Naive thymus-derived CD4-positive, alpha-beta T cell (primary cell): ENCODE measurements around the gene S100Z. TPM values are rescaled to one million over a fixed set of nuclear protein-coding genes. Genes with fewer than 3 reads are reported as not detected.

ENCODE experiments used
- ATAC-seq: fragments of 150-1000 bp; cut with Tn5 transposase; 2 replicates; pipeline ENCODE4 v1.10.0; 2021; ENCODE audit warnings: mild to moderate bottlenecking, moderate library complexity
- CTCF ChIA-PET: fragments of 350-600 bp; sonication (Branson Sonifier 250); formaldehyde crosslinking; loops from one replicate; lab custom pipeline; 2021; ENCODE audit warnings: antibody characterized with exemption; lab: Charles Lee
- POLR2A ChIA-PET: fragments of 350-600 bp; sonication (Branson Sonifier 250); formaldehyde crosslinking; loops from one replicate; lab custom pipeline; 2021; ENCODE audit warnings: antibody characterized with exemption, inconsistent platforms; lab: Charles Lee
- DNase-seq, 9 donors: peaks; one replicate each; pipeline versions ENCODE4 v3.0.0 to v3.0.0-alpha.2; 2020 to 2022; ENCODE audit warnings: mixed read lengths in 1 of 9
- H3K27ac ChIP-seq: one replicate; pipeline ENCODE4 v1.7.0; 2013; ENCODE audit warnings: mild to moderate bottlenecking, low read depth, low read length, moderate library complexity
- H3K27me3 ChIP-seq, 2 donors: one replicate each; pipeline ENCODE4 v1.7.0; 2013; ENCODE audit warnings: low read length in 2 of 2, mild to moderate bottlenecking in 2 of 2, moderate library complexity in 2 of 2; ENCODE audit not compliant: control insufficient read depth in 2 of 2, insufficient read depth in 2 of 2
- H3K36me3 ChIP-seq, 3 experiments: 1 replicate in 2 of 3; 2 replicates in 1 of 3; pipeline ENCODE4 v1.7.0; 2013; ENCODE audit warnings: low read length in 3 of 3, mild to moderate bottlenecking in 3 of 3, moderate library complexity in 1 of 3; ENCODE audit not compliant: insufficient read depth in 3 of 3, control insufficient read depth in 2 of 3
- H3K4me1 ChIP-seq, 2 donors: one replicate each; pipeline ENCODE4 v1.7.0; 2013; ENCODE audit warnings: low read length in 2 of 2, mild to moderate bottlenecking in 2 of 2, moderate library complexity in 1 of 2; ENCODE audit not compliant: control insufficient read depth in 2 of 2, insufficient read depth in 2 of 2
- H3K4me3 ChIP-seq: 2 replicates; pipeline ENCODE4 v1.7.0; 2013; ENCODE audit warnings: mild to moderate bottlenecking, low read length
- H3K9me3 ChIP-seq, 3 experiments: 1 replicate in 2 of 3; 2 replicates in 1 of 3; pipeline ENCODE4 v1.7.0; 2013; ENCODE audit warnings: low read length in 3 of 3; ENCODE audit not compliant: control insufficient read depth in 2 of 3
- H3K27ac Mint-ChIP-seq, 9 donors: one replicate each; pipeline ENCODE4 v1.8.0; 2020 to 2022; ENCODE audit warnings: mixed read lengths in 9 of 9, mild to moderate bottlenecking in 8 of 9, moderate library complexity in 5 of 9, inconsistent platforms in 2 of 9
- H3K27me3 Mint-ChIP-seq, 5 donors: one replicate each; pipeline ENCODE4 v1.8.0; 2021 to 2022; ENCODE audit warnings: mixed read lengths in 5 of 5, mild to moderate bottlenecking in 1 of 5
- H3K36me3 Mint-ChIP-seq, 5 donors: one replicate each; pipeline ENCODE4 v1.8.0; 2020 to 2022; ENCODE audit warnings: mixed read lengths in 5 of 5, mild to moderate bottlenecking in 3 of 5, inconsistent platforms in 1 of 5
- H3K4me1 Mint-ChIP-seq, 7 donors: one replicate each; pipeline ENCODE4 v1.8.0; 2020 to 2022; ENCODE audit warnings: mixed read lengths in 7 of 7, mild to moderate bottlenecking in 3 of 7, inconsistent platforms in 1 of 7
- H3K4me3 Mint-ChIP-seq, 10 donors: one replicate each; pipeline ENCODE4 v1.8.0; 2020 to 2022; ENCODE audit warnings: mild to moderate bottlenecking in 10 of 10, mixed read lengths in 10 of 10, moderate library complexity in 6 of 10, inconsistent platforms in 2 of 10
- H3K9me3 Mint-ChIP-seq, 11 donors: one replicate each; pipeline ENCODE4 v1.8.0; 2020 to 2022; ENCODE audit warnings: mixed read lengths in 11 of 11, mild to moderate bottlenecking in 4 of 11, inconsistent platforms in 1 of 11, moderate library complexity in 1 of 11
- intact Hi-C, 2 donors: fragments of 100-400 bp; cut with micrococcal nuclease; formaldehyde crosslinking; loops; one replicate each; pipeline ENCODE4 v1.15.1; 2023
- polyA plus RNA-seq, 2 donors: library from polyadenylated mRNA; unstranded; fragments of 300-500 nt; fragmentation: Illumina TruSeq; gene quantifications; one replicate each; pipeline ENCODE4 v1.2.3, GENCODE V29; 2021
- total RNA-seq, 6 experiments: library from RNA in 5 of 6; stranded (reverse) in 5 of 6; gene quantifications; 1 replicate in 5 of 6; 2 replicates in 1 of 6; pipeline ENCODE4 v1.2.3 and lab custom pipeline; 2021 to 2026

The S100Z gene
- total and polyA plus RNA-seq, 7 experiments from 2014 or later = 1.3 to 5.3 (median 4.2) TPM; not detected in 4

DNA sequence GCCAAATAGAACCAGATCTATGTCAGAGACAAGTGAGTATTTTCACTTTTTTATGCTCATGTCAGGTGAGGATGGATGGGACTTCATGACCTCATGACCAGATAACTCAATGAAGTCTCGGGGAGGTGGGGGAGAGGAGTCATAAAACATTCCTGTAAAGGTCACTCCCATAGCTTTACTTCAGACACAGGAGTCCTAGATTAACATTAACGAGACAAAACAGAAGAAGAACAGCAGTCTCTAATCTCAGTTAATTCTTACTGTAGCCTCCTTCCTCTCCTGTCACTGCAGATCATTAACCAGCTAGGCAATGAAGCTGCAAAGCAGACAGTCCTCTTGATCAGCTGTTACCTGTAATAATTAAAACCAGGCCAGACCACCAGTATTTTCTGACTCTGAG is 114.2 kb downstream of the S100Z start:
- H3K9me3 Mint-ChIP-seq = peaks cover 0 to 3% (median 0%) of the 10 kb centered on the region in 11 donors
- peaks cover 0 to 17% (median 0%) of the 10 kb centered on the region in 7 donors for H3K4me1 Mint-ChIP-seq
- H3K27me3 Mint-ChIP-seq = peaks cover 5 to 27% (median 6%) of the 10 kb centered on the region in 5 donors
- intact Hi-C loops = no loop called here
- POLR2A ChIA-PET = no interaction called here
- CTCF ChIA-PET = no interaction called here
- no peak overlapping the region for H3K27ac Mint-ChIP-seq
- H3K27ac ChIP-seq = no peak overlapping the region
- no peak for DNase-seq
- no peak for ATAC-seq
- no peaks in the 10 kb centered on the region for H3K36me3 ChIP-seq
- H3K27me3 ChIP-seq = no peaks in the 10 kb centered on the region
- no peak overlapping the region for H3K4me3 ChIP-seq
- no peak overlapping the region for H3K4me3 Mint-ChIP-seq
- no peaks in the 10 kb centered on the region for H3K36me3 Mint-ChIP-seq
- no peaks in the 10 kb centered on the region for H3K9me3 ChIP-seq
- no peaks in the 10 kb centered on the region for H3K4me1 ChIP-seq

Other genes starting within 250 kb of the S100Z start
- not detected for gene F2RL2, start 226.6 kb upstream of the S100Z start, total RNA-seq
- under 1 TPM; 0.46 to 0.51 TPM for gene F2RL2, start 226.6 kb upstream of the S100Z start, polyA plus RNA-seq
- gene F2R, start 133.9 kb upstream of the S100Z start, total RNA-seq = 1 to 10 TPM in 3 of 5 experiments, under 1 TPM in 2; 0.65 to 8.2 (median 1.2) TPM
- under 1 TPM; 0.23 to 0.43 TPM for gene F2R, start 133.9 kb upstream of the S100Z start, polyA plus RNA-seq
- 1 to 10 TPM in 4 of 5 experiments, under 1 TPM in 1; 0.48 to 3.2 (median 2.7) TPM for gene F2RL1, start 31.0 kb upstream of the S100Z start, total RNA-seq
- 1 to 10 TPM; 3.2 to 6.2 TPM for gene F2RL1, start 31.0 kb upstream of the S100Z start, polyA plus RNA-seq
- 1 to 10 TPM in 1 of 5 experiments, under 1 TPM in 1, not detected in 3; 0.60 to 3.2 TPM for gene CRHBP, start 103.0 kb downstream of the S100Z start, total RNA-seq
- gene CRHBP, start 103.0 kb downstream of the S100Z start, polyA plus RNA-seq = not detected
- 10 to 100 TPM; 17.2 to 32.4 (median 29.2) TPM for gene AGGF1, start 180.4 kb downstream of the S100Z start, total RNA-seq
- 10 to 100 TPM; 27.5 to 33.3 TPM for gene AGGF1, start 180.4 kb downstream of the S100Z start, polyA plus RNA-seq
- 1 to 10 TPM in 4 of 5 experiments, under 1 TPM in 1; 0.56 to 4.0 (median 2.8) TPM for gene ZBED3, start 237.3 kb downstream of the S100Z start, total RNA-seq
- 1 to 10 TPM in 1 of 2 donors, under 1 TPM in 1; 0.74 to 1.4 TPM for gene ZBED3, start 237.3 kb downstream of the S100Z start, polyA plus RNA-seq